Measurements from ENCODE around the gene MRPL10.

The MRPL10 gene

DNA sequence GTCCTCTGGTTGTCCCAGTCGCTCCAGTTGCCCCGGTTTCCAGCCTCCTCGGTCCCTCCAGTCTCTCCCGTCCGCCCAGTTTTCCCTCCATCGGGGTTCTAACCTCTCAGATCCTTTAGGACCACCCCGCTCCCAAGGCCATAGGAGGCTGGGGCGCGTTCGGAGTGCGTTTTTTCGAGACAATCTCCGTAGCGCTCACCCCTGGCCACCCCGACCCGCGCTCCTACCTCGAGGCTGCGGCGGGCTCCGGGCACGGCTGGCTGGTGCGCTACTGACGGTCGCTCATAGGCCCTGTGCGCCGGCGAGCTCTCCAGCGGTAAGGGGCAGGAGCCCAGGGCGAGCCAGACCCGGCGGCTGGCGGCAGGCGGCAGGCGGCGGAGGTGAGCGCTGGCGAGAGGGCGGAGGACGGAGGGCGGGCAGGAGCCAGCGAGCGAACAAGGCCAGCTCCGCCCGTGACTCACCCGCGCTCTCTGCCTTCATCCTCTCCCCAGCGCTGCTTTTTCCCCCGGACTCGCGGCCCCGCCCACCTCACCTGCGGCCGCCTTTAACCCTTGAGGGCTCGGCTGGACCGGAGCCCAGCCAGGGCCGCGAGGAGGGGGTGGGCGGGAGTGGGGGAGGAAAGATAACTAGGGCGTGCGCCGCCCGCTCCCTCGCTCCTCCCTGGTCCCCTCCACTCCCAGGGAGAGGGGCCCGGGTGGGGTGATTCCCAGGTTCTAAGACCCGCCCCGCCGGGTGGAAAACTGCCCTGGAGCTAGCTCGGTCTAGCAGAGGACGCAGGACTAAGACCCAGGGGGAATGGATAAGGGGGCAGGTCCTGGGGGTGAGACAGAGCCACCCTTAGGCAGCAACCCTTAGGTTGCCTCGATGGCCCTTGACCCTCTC lies 19.6 kb upstream of the MRPL10 start, which contains the start of gene SP6:
TSS of gene SP6 (minus strand) at position 472 of the 882 bp plus-strand sequence. CDS start 2,734 bp downstream, outside the sequence.
- Mint-ChIP-seq H3K9me3 (no peaks in the 10 kb centered on the region), H3K27ac (no peak within 1 kb of the TSS), H3K4me3 (peak within 1 kb of the TSS; percentile 47), H3K36me3 (ENCODE audit: low read depth) (no peaks in the 10 kb centered on the region), H3K27me3 (ENCODE audit: low read depth) (peaks cover 87% of the 10 kb centered on the region), H3K4me1 (ENCODE audit: low read depth) (peaks cover 8% of the 10 kb centered on the region)
- DNase-seq (ENCODE audit: low spot score), result peak; percentile 65

DNA sequence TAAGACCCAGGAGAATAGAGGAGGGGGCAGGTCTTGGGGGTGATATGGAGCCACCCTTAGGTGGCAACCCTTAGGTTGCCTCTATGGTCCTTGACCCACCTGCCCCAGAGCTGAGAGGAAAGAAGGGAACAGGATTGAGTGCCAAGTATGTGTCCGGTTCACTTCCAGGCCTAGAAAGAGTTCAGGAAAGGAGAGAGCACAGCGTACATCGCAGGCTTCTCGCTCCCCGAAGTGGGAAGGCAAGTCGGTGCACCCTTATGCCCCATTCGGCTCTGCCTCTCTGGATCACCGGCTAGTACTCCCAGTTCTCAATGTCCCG lies 19.0 kb upstream of the MRPL10 start:
- Mint-ChIP-seq H3K27me3 (ENCODE audit: low read depth) (peaks cover 87% of the 10 kb centered on the region), H3K4me1 (ENCODE audit: low read depth) (peaks cover 8% of the 10 kb centered on the region), H3K9me3 (no peaks in the 10 kb centered on the region), H3K27ac (no peak overlapping the region), H3K36me3 (ENCODE audit: low read depth) (no peaks in the 10 kb centered on the region), H3K4me3 (peak overlapping the region; percentile 47)
- DNase-seq (ENCODE audit: low spot score), result no peak

DNA sequence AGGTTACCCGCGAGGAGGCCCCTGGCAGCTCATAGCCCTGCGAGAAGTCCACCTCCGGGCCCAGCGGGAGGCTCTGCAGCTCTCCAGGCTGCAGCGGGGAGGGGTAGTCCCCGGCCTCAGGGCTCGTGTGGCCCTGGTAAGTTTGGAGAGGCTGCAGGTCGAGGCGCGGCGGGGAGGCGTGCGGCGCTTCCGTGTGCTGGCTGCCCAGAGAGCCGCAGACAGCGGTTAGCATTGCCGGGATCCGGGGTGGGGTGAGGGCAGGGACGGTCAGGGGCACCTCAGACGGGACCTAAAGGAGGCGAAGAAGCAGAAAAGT lies 16.8 kb upstream of the MRPL10 start:
- H3K36me3 Mint-ChIP-seq (ENCODE audit: low read depth), result no peaks in the 10 kb centered on the region
- H3K9me3 Mint-ChIP-seq, result no peaks in the 10 kb centered on the region
- no peak overlapping the region for H3K4me3 Mint-ChIP-seq
- H3K27me3 Mint-ChIP-seq (ENCODE audit: low read depth), result peaks cover 75% of the 10 kb centered on the region
- peaks cover 9% of the 10 kb centered on the region for H3K4me1 Mint-ChIP-seq (ENCODE audit: low read depth)
- no peak overlapping the region for H3K27ac Mint-ChIP-seq
- DNase-seq (ENCODE audit: low spot score), result no peak

DNA sequence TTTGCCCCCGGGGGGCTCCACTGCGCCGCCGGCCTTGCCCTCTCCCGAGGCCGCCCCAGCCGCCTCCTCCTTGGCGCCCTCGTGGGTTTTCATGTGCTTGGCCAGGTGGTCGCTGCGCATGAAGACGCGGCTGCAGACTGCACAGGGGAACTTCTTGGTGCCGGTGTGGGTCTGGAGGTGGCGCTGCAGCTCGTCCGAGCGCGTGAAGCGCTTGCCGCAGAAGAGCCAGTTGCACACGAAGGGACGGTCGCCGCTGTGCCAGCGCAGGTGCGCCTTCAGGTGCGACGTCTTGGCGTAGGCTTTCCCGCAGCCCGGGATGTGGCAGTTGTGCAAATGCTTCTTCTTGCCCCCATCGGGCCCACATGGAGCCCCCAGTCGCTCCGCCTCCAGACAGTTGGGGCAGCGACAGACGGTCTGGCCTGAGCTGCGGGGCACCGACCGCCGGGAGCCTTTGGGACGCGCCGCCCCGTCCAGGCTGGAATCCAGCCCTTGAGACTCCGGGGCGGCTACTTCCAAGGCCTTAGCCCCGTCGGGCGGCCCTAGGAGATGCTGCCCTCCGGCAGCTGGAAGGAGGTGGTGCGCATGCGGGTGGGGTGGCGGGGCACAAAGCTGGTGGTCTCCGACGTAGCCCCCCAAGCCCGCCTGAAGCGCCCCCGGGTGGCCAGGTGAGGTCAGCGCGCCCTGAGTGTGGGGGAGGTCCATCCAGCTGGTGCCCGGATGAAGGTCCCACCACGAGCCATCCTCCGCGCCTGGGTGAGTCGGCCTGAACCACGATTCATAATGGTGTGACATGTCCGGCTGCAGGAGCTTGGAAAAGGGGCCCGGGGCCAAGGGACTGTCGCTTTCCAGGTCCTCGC lies 16.2 kb upstream of the MRPL10 start:
- peaks cover 70% of the 10 kb centered on the region for H3K27me3 Mint-ChIP-seq (ENCODE audit: low read depth)
- H3K4me1 Mint-ChIP-seq (ENCODE audit: low read depth), result peaks cover 10% of the 10 kb centered on the region
- no peak for DNase-seq (ENCODE audit: low spot score)
- no peak overlapping the region for H3K27ac Mint-ChIP-seq
- no peaks in the 10 kb centered on the region for H3K9me3 Mint-ChIP-seq
- no peaks in the 10 kb centered on the region for H3K36me3 Mint-ChIP-seq (ENCODE audit: low read depth)
- no peak overlapping the region for H3K4me3 Mint-ChIP-seq

DNA sequence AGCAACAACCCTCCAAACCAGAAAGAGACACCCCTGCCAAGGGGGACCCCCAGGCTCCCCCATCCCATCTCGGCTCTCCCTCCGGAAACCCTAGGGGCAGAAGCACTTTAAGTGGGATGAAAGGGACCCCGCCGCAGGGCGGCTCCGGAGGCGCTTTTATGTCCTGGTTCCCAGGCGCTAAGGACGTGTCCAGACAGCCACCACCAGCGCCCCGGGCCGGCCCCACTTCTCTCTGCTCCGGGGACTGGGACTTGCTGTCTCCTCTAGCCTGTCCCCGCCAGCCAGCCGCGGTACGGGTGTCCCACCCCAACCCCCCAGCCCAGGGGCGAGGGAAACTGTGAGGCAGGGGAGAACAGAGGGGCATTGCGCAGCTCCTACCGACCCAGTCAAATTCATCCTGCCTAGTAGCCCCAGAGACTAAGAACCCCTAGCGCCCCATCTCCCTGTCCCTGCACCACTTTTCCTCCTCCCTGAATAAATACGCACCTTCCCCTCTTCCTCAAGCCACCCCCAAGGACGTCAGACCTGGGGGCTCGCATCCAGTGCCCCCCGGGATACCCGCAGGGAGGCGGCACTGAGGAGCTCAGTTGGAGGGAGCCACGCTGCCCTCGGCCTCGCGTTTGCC lies 15.5 kb upstream of the MRPL10 start:
- no peaks in the 10 kb centered on the region for H3K9me3 Mint-ChIP-seq
- H3K36me3 Mint-ChIP-seq (ENCODE audit: low read depth), result no peaks in the 10 kb centered on the region
- peaks cover 62% of the 10 kb centered on the region for H3K27me3 Mint-ChIP-seq (ENCODE audit: low read depth)
- no peak for DNase-seq (ENCODE audit: low spot score)
- no peak overlapping the region for H3K4me3 Mint-ChIP-seq
- H3K27ac Mint-ChIP-seq, result no peak overlapping the region
- peaks cover 8% of the 10 kb centered on the region for H3K4me1 Mint-ChIP-seq (ENCODE audit: low read depth)

DNA sequence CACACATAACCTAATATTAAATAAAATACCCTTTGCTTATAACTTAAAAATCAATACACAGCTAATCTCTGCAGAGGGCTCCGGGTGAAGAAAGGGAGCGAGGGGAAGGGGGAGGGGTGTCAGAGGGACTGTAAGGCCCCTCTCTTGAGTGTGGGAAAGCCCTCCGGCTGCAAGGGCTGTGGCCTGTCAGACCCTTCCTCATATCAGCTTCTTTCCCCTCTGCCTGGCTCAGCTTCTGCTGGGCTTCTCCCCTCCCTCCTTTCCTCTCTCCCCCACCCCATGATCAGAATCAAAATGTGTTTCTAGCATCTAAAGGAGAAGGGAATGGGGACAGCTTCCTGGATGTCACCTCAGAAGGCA lies 14.4 kb upstream of the MRPL10 start:
- no peak overlapping the region for H3K27ac Mint-ChIP-seq
- H3K4me1 Mint-ChIP-seq (ENCODE audit: low read depth), result peaks cover 13% of the 10 kb centered on the region
- no peaks in the 10 kb centered on the region for H3K36me3 Mint-ChIP-seq (ENCODE audit: low read depth)
- no peaks in the 10 kb centered on the region for H3K9me3 Mint-ChIP-seq
- H3K27me3 Mint-ChIP-seq (ENCODE audit: low read depth), result peaks cover 57% of the 10 kb centered on the region
- no peak overlapping the region for H3K4me3 Mint-ChIP-seq
- no peak for DNase-seq (ENCODE audit: low spot score)

DNA sequence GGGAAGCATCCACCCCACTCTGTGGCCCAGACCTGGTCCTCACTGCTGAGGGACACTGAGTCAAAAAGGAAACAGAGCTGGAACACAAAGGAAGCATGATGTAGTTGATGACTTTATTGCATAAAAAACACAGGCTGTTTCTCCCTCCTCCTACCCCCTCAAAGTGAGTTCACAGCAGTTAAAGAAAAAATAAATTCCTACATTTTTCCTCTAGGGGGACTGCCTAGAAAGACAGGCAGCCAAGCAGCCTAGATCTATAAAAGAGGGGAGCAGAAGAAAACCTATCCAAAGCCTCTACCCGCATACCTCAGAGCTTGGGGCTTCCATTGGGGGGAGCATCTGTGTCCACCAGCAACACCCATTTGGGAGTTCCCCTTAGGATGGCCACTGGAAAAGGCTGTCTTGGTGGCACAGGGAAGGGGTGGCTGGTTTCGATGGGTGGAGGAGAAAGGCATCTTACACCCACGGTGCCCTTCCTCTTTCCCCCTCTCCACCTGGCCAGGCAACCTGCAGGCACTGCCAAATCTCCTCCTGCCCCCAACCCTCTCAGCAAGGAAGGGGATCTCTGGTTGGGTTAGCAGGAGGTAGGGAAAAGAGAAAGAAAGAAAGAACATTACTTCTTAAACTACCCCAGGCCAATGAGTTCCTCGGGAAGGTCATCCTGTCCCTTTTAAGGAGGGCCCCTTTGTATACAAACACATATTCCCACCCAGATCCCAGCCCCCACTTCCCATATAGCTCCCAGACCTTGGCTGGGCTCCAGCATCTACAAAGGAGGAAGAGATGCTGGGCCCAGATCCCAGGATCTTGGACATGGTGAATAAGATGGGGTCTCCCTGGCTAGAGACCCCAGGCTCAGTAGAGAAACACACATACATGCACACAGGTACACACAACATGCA lies 13.7 kb upstream of the MRPL10 start:
- Mint-ChIP-seq H3K27ac (no peak overlapping the region), H3K36me3 (ENCODE audit: low read depth) (no peaks in the 10 kb centered on the region), H3K4me1 (ENCODE audit: low read depth) (peaks cover 18% of the 10 kb centered on the region), H3K27me3 (ENCODE audit: low read depth) (peaks cover 51% of the 10 kb centered on the region), H3K4me3 (no peak overlapping the region), H3K9me3 (no peaks in the 10 kb centered on the region)
- no peak for DNase-seq (ENCODE audit: low spot score)

DNA sequence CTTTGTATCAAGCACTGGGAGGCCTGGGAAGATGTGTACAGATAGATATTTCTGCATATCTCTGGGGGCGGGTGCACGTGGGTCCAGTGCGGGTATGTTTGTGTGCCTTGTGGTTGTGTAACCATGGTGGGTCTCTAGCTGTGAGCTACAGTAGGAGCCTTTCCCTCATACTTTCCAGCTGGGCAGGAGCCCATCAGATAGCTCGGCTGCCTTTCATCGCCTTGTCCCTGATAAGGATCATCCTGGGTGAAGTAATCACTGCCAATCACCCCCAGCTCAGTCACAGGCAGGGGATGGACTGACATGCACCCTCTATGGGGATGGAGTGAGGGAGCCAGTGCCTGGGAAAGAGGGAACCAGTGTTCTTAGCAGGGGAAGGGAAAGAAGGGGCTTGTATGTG lies 12.9 kb upstream of the MRPL10 start:
- Mint-ChIP-seq H3K9me3 (no peaks in the 10 kb centered on the region), H3K36me3 (ENCODE audit: low read depth) (no peaks in the 10 kb centered on the region), H3K4me1 (ENCODE audit: low read depth) (peaks cover 21% of the 10 kb centered on the region), H3K27ac (no peak overlapping the region), H3K4me3 (no peak overlapping the region), H3K27me3 (ENCODE audit: low read depth) (peaks cover 42% of the 10 kb centered on the region)
- DNase-seq (ENCODE audit: low spot score), result no peak

DNA sequence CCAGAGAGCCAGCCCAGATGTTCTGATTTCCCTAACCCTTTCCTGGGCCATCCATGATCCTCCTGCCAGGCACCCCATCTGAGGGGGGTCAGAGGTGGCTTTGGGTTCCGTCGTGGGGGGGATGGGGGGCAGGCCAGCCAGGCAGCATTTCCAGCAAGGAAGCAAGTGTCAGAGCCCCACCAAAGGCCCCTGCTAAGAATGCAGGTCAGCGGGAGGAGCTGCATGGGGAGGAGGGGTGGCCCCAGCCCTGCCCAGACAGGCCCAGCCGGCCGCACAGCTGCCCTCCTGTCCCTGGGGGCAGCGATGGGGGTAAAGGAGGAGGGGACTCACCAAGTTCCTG lies 12.0 kb upstream of the MRPL10 start:
- Mint-ChIP-seq H3K27me3 (ENCODE audit: low read depth) (peaks cover 34% of the 10 kb centered on the region), H3K36me3 (ENCODE audit: low read depth) (no peaks in the 10 kb centered on the region), H3K4me3 (no peak overlapping the region), H3K27ac (no peak overlapping the region), H3K4me1 (ENCODE audit: low read depth) (peaks cover 21% of the 10 kb centered on the region), H3K9me3 (no peaks in the 10 kb centered on the region)
- no peak for DNase-seq (ENCODE audit: low spot score)

DNA sequence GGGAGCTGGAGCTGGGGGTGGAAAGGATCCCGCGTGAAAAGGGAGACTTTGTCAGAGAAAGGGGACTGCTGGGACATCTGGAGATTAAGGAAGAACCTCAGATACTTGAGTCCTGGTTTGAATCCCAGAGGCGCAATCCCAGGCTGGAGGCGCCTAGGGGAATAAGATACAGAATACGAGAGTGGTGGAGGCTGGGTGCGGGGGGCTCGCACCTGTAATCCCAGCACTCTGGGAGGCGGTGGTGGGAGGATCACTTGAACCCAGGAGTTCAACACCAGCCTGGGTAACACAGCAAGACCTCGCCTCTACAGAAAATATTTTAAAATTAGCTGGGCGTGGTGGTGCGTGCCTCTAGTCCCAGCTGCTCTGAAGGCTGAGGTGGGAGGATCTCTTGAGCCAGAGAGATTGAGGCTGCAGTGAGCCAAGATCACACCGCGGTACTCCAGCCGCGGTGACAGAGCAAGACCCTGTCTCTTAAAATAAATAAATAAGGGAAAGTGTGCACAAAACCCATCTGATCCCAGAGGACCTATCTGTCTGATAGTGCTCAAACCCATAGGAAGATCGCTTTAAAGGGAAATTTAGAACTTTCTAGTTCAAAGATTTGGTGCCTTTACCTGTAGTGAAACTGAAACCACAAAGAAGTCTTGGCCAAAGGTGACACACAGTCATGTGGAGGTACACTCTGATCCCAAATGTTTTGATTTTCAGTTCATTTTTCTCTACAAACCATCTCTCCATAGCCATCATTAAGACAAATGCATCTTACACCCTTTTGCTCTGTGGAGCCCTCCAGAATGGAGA lies 10.3 kb upstream of the MRPL10 start:
- H3K4me3 Mint-ChIP-seq, result peak overlapping the region; percentile 99
- no peak for DNase-seq (ENCODE audit: low spot score)

DNA sequence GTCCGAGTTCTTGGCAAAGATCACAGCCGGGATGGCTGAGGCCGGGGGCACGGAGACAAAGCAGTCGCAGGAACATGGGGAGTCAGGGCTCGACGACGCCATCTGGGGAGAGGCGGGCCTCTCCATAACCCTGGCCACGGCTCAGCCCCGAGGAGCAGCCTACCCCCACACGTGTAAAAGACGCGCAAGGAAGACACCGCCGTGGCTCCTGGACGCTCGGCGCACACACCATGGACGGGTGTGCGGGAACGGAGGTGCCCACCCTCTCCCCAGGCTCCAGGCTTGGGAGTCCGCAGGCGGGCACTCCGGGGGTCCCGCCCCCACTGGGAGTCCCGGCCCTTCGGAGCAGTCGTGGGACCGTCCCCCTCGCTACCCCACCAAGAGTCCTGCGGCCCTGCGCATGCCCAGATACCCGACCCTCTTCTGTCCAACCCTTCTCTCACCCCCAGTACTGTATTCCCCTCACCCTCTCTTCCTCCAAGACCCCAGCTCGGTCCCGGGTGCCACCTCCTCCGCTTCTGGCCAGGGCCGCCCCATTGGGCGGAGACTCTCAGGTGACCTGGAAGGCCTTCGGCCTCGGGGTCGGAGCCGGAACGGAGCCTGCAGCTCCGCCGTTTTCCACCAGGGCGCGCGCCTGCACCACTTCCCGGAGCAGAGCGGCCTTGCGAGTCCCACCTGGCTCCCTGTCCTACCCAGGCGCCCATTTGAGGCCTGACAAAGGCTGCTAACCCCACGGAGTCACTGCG lies 9.6 kb upstream of the MRPL10 start, which contains the start of gene SCRN2:
TSS of gene SCRN2 (minus strand) at position 532 of the 746 bp plus-strand sequence. CDS start at position 102, 430 bp downstream.
- peak; percentile 89 for DNase-seq (ENCODE audit: low spot score)
- Mint-ChIP-seq H3K27me3 (ENCODE audit: low read depth) (peaks cover 16% of the 10 kb centered on the region), H3K4me3 (peak within 1 kb of the TSS; percentile 99), H3K36me3 (ENCODE audit: low read depth) (no peaks in the 10 kb centered on the region), H3K27ac (peak within 1 kb of the TSS; percentile 93), H3K4me1 (ENCODE audit: low read depth) (peaks cover 21% of the 10 kb centered on the region), H3K9me3 (no peaks in the 10 kb centered on the region)

More for the DNA sequence above, 10.3 kb upstream of the MRPL10 start:
- H3K4me1 Mint-ChIP-seq (ENCODE audit: low read depth), result peaks cover 21% of the 10 kb centered on the region
- peaks cover 24% of the 10 kb centered on the region for H3K27me3 Mint-ChIP-seq (ENCODE audit: low read depth)
- no peaks in the 10 kb centered on the region for H3K36me3 Mint-ChIP-seq (ENCODE audit: low read depth)
- H3K9me3 Mint-ChIP-seq, result no peaks in the 10 kb centered on the region
- peak overlapping the region; percentile 93 for H3K27ac Mint-ChIP-seq

DNA sequence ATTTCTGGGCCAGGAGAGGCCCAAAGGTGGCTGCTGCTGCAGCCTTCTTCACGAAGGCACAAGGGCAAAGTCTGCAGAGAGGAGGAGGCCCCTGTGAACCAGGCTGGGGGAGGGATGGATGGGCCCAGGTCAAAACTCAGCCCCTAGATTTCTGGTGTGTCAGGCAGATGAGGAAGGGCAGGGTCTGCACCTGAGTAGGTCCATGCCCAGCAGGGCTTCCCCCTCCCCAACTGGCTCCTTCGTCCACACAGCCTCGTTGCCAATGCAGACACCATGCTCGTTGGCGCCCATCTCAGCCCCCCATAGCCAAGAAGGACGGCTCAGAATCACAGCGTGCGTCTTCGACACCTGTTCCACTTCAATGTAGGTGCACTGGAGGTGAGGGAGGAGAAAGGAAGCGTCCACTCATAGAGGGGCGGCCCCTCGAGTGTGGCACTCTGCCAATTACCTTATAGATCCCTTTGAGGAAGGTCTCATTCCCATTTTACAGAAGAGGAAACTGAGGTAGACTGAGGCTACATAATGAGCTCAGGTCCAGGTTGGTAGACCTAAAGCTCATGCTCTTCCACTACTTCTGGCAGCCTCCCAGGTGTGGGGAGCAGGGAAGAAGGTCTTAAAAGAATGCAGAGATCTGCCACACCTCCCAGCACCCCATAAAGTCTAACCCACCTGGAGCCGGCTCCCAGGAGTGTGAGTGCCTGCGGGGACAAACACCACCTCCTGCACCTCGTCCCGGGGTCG lies 8.8 kb upstream of the MRPL10 start:
- H3K36me3 Mint-ChIP-seq (ENCODE audit: low read depth), result no peaks in the 10 kb centered on the region
- no peak overlapping the region for H3K27ac Mint-ChIP-seq
- H3K9me3 Mint-ChIP-seq, result no peaks in the 10 kb centered on the region
- peak overlapping the region; percentile 99 for H3K4me3 Mint-ChIP-seq
- peaks cover 25% of the 10 kb centered on the region for H3K4me1 Mint-ChIP-seq (ENCODE audit: low read depth)
- no peak for DNase-seq (ENCODE audit: low spot score)
- H3K27me3 Mint-ChIP-seq (ENCODE audit: low read depth), result peaks cover 9% of the 10 kb centered on the region

All from T-helper 2 cell treated with Interferon-gamma antibody and Interleukin-4, amounts not matched to agents 5 μg/mL and 100 μg/mL, for 36 hours (primary cell).